Mammary epithelial cell (primary cell): ENCODE data around the gene KRT86.

ENCODE experiments used
- CTCF ChIP-seq, 2 donors: IDR thresholded peaks in 1 of 2; conservative IDR thresholded peaks in 1 of 2; 2 replicates each; pipeline ENCODE4 v1.5.1; 2011 to 2012; ENCODE audit warnings: inconsistent platforms in 2 of 2, low read length in 2 of 2, mild to moderate bottlenecking in 2 of 2, control low read depth in 1 of 2, low read depth in 1 of 2; ENCODE audit not compliant: insufficient read depth in 1 of 2; ENCODE audit errors: extremely low read depth in 1 of 2
- EZH2 ChIP-seq: IDR thresholded peaks from 2 replicates; pipeline ENCODE4 v1.6.1; 2012; ENCODE audit warnings: low read length, inconsistent platforms, borderline replicate concordance

DNA sequence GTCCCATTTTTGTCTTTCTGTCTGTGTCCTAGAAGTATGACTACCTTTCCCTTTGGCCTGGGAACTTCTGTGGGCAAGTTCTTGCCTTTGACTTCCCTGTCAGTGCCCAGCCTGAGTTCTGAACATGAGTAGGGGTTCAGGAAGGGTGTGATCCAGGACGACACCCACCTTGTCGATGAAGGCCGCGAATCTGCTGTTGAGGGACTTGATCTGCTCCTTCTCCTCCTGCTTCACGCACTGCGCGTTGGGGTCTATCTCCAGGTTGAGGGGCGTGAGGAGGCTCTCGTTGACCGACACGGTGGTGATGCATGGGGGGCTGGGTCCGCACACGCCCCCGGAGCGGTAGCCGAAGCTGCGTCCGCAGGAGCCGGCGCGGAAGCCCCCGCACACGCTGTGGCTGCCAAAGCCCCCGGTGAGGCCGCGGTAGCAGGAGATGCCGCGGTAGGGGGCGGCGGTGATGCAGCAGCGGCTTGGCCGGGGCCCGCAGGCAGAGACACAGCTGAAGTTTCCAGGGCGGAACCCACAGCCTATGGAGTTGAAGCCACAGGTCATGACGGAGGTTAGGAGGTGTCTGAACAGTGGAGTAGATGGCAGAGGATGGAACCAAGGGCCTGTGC is 46.4 kb downstream of the KRT86 start, which contains the start of gene KRT83:
- TF ChIP-seq CTCF (conservative IDR thresholded peaks at IDR 0.05 in 1 of 2, IDR thresholded peaks at IDR 0.05 in 1 of 2; ENCODE audit: extremely low read depth in 1 of 2, insufficient read depth in 1 of 2, low read depth in 1 of 2, low read length in 2 of 2) (no peak), EZH2 (no peak)
